Skeletal muscle satellite cell (primary cell): Measurements from ENCODE around the gene CELF2. TPM values are rescaled to one million over a fixed set of nuclear protein-coding genes. Genes with fewer than 3 reads are reported as not detected.
A peak's percentile ranks its signal among the peaks of the same experiment; 100 is the strongest.

Experiments used
- H3K27me3 ChIP-seq: 2 replicates; pipeline ENCODE4 v1.7.0; 2013; ENCODE audit warnings: low read length; ENCODE audit not compliant: control insufficient read depth, insufficient read depth
- H3K36me3 ChIP-seq: 2 replicates; pipeline ENCODE4 v1.7.0; 2013; ENCODE audit warnings: mild to moderate bottlenecking, control low read depth, low read length; ENCODE audit not compliant: insufficient read depth
- H3K4me1 ChIP-seq: 2 replicates; pipeline ENCODE4 v1.7.0; 2013; ENCODE audit warnings: low read length; ENCODE audit not compliant: control insufficient read depth, insufficient read depth
- H3K4me2 ChIP-seq: 2 replicates; pipeline ENCODE4 v1.7.0; 2013; ENCODE audit warnings: mild to moderate bottlenecking, low read length
- H3K4me3 ChIP-seq: 2 replicates; pipeline ENCODE4 v1.7.0; 2013; ENCODE audit warnings: low read length
- H3K9ac ChIP-seq: 2 replicates; pipeline ENCODE4 v1.7.0; 2013; ENCODE audit warnings: mild to moderate bottlenecking, low read depth, low read length, moderate library complexity
- H3K9me3 ChIP-seq: replicated peaks from 2 replicates; pipeline ENCODE4 v1.7.0; 2013; ENCODE audit warnings: mild to moderate bottlenecking, control low read depth, low read length
- total RNA-seq: library from RNA; depleted of rRNA; stranded (reverse); fragments of >200 nt; gene quantifications from 2 replicates; pipeline ENCODE4 v1.2.3, GENCODE V29; 2012; rRNA removed

The CELF2 gene
- 7.9 and 10.5 TPM in 2 replicates for total RNA-seq

DNA sequence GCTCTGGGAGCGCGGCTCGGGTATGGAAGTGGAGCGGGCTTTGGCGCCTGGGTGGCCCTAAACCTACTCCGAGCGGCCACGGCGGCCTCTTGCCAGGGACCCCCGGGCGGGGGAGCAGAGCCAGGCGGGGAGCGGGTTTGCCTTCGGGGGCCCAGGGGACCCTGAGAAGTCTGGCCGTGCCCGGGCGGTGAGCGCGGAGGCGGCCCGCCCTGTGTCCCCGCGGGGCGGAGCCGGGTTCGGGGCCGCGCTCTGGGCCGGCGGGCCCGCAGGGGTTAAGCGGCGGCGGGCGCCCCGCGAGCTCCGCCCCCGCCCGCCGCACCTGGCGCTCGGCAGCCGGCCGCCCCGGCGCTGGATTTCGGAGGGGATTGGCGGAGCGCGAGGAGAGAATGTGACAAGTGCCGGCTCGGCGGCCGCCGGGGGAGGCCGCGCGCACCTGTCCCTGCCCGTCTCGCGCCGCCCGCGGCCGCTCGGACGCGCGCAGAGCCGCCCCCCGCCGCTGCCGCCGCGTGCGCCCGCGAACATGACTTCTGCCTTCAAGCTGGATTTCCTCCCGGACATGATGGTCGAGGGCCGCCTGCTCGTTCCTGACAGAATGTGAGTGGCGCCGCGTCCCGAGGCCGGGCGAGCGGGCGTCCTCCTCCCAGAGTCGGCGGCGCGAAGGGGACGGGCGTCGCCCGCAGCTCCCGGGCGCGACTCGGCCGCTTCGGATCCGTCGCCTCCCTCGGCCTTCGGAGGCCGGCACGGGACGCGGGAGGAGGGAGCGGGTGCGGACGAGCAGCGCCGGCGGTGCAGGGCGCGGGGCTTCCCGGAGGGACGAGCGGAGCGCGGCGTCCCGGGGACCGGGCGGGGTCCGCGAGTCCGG is at the start of gene CELF2:
TSS of gene CELF2 (plus strand) at position 303 of the 862 bp plus-strand sequence. CDS start at position 521, 218 bp downstream.
- Histone ChIP-seq H3K4me3 (peak within 1 kb of the TSS; percentile 80), H3K4me2 (peak within 1 kb of the TSS; percentile 76), H3K36me3 (no peaks in the 10 kb centered on the region), H3K27me3 (no peaks in the 10 kb centered on the region), H3K9ac (peak within 1 kb of the TSS; percentile 94), H3K9me3 (no peaks in the 10 kb centered on the region), H3K4me1 (peaks cover 48% of the 10 kb centered on the region)

DNA sequence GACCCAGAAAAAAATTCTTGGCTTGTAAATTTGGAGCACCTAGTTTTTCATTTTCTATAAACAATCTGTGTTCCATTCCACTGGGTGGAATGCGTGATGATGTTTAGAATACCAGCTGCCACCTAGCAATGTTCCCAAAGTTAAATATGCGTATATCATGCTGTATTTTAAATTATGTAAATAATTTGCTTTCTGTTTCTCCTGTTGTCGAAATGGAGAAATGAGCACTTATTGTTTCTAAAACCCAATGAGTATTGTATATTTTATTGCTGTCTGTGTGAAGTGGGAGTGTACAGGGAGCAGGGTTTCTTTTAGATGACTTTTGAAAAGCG is 49.4 kb upstream of the CELF2 start:
- no peaks in the 10 kb centered on the region for H3K36me3 ChIP-seq
- H3K27me3 ChIP-seq = no peaks in the 10 kb centered on the region

DNA sequence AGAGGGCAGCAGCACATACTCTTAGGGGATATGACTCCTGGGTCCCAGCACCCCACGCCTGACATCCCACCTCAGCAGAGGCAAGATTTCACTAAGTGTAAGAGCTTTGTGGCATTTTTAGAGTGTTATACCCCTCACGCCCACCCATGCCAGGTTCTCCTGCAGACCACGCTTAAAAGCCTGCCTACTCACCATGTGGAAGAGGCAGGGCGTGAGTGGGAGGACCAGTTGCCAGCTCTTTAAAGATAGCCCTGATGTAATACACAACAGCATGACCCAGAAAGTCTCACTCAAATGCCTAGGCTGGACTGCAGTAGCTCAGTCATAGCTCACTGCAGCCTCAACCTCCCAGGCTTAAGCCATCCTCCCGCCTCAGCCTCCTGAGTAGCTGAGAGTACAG is 44.4 kb upstream of the CELF2 start:
- Histone ChIP-seq H3K4me2 (no peak overlapping the region), H3K4me3 (no peak overlapping the region)

More for the DNA sequence above, 49.4 kb upstream of the CELF2 start:
- no peak overlapping the region for H3K4me3 ChIP-seq
- no peaks in the 10 kb centered on the region for H3K9me3 ChIP-seq
- H3K4me2 ChIP-seq = no peak overlapping the region
- no peaks in the 10 kb centered on the region for H3K4me1 ChIP-seq
- no peak overlapping the region for H3K9ac ChIP-seq

DNA sequence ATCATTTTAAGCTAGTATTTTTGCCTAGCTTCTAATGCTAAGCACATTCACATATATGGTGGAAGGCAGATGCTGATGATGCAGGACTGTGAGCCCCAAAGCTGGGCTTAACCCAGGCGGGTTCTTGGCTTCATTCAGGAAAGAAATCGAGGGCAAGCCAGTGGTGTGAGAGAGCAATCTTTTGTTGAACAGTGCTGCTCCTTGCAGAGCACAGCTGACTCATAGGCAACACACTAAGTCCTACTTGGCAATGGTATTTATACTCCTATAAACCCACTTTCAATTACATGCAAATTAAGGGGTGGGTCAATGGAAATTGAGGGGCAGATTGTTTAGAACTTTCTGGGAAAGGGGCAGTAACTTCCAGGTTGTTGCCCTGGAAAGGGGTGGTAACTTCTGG is 42.0 kb upstream of the CELF2 start:
- Histone ChIP-seq H3K4me3 (no peak overlapping the region), H3K9me3 (no peaks in the 10 kb centered on the region), H3K9ac (no peak overlapping the region), H3K36me3 (no peaks in the 10 kb centered on the region), H3K4me1 (peaks cover 11% of the 10 kb centered on the region), H3K27me3 (no peaks in the 10 kb centered on the region), H3K4me2 (no peak overlapping the region)

More for the DNA sequence above, 44.4 kb upstream of the CELF2 start:
- Histone ChIP-seq H3K4me1 (peaks cover 10% of the 10 kb centered on the region), H3K9me3 (no peaks in the 10 kb centered on the region), H3K9ac (no peak overlapping the region), H3K27me3 (no peaks in the 10 kb centered on the region), H3K36me3 (no peaks in the 10 kb centered on the region)

DNA sequence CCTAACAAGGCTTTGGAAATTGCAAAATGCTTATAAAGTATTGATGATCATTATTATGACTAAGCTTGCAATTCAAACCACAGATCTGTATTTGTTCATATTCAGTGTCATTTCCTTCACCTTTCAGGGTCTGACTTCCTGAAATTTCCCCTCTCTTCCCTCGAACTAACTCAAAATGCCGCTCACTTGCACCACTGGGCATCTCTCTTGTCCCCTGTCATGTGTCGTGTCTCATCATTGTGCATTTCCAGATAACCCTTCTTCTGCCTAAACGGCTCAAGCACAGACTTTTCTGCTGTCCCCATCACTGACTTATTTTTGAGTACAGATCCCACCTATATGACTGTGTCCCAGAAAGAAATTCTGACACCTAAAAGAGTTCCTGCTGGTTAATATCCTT is 41.0 kb upstream of the CELF2 start:
- Histone ChIP-seq H3K36me3 (no peaks in the 10 kb centered on the region), H3K27me3 (no peaks in the 10 kb centered on the region), H3K4me1 (peaks cover 11% of the 10 kb centered on the region), H3K4me3 (no peak overlapping the region), H3K9me3 (no peaks in the 10 kb centered on the region), H3K9ac (no peak overlapping the region), H3K4me2 (no peak overlapping the region)

DNA sequence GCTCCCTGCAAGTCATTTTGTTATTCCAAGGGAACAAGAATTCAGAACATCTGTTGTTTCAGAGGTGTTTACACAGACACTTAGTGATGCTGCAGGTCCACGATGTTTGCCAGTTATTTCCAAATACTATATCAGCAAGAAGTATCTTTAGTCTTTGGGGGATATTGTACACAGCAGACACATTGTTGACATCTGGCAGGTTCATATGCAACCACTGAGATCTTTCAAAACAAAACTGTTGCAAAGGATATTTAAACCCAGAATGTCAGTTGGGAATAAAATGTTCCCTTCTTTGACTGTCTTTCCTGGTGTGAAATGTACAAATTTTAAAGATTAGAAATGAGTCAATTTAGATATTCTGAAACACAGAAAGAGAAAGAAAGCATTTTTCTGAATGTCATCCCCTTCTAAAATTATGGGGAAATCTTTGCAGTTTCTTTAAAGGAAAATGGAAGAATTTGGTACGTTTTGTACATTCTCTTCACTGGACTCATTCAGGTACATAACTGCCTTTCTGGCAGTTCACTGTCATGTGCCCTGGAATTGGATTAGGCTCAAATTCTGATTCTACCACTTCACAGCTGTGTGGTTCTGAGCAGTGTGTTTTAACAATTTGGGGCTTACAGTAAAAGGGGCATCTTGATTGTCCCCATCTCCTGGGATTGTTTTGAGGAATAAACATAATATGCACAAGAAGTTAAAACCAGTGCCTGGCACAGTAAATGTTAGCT is 40.3 kb upstream of the CELF2 start:
- H3K4me3 ChIP-seq = no peak overlapping the region
- no peaks in the 10 kb centered on the region for H3K36me3 ChIP-seq
- peak overlapping the region; percentile 4 for H3K9ac ChIP-seq
- H3K27me3 ChIP-seq = no peaks in the 10 kb centered on the region
- no peaks in the 10 kb centered on the region for H3K9me3 ChIP-seq
- no peak overlapping the region for H3K4me2 ChIP-seq
- peaks cover 11% of the 10 kb centered on the region for H3K4me1 ChIP-seq

DNA sequence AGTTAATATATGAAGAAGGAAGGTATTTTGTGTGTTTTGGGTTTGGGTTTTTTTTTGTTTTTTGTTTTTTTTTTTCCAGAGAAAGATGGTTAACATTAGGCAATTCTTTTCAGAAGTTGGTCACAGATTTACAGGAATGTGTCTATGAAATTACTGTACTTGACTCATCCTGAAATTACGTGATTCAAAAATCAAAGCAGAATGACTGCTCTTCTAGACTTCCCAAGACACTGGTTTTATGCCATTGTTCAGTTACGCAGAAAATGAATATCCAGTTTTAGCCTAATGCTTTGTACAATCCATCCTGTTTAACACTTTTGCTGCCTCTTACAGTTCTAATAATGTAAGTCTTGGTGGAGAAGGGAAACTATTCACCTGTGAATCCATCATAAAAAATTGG is 39.7 kb upstream of the CELF2 start:
- Histone ChIP-seq H3K9me3 (no peaks in the 10 kb centered on the region), H3K27me3 (no peaks in the 10 kb centered on the region), H3K36me3 (no peaks in the 10 kb centered on the region), H3K4me2 (no peak overlapping the region), H3K9ac (peak overlapping the region; percentile 4), H3K4me1 (peaks cover 11% of the 10 kb centered on the region), H3K4me3 (no peak overlapping the region)

DNA sequence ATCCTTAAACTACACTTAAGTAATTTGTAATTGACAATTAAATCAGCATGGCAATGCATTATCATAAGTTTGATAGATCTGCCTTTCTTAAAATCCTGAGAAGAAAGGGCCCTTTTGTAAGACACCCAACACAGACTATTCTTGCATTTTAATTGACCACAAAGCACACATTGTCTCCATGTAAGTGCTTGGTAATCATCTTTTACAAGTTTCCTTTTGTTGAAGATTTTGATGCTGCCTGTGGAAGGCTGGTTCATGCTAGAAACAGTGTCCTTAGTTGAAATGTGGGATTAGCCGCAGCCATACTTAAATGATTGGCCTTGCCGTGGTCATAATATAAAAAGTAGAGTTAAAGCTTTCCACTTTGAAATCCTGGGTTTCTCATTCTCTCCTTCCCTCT is 32.3 kb upstream of the CELF2 start:
- Histone ChIP-seq H3K9ac (no peak overlapping the region), H3K4me3 (no peak overlapping the region), H3K9me3 (no peaks in the 10 kb centered on the region), H3K27me3 (no peaks in the 10 kb centered on the region), H3K4me1 (no peaks in the 10 kb centered on the region), H3K4me2 (no peak overlapping the region), H3K36me3 (no peaks in the 10 kb centered on the region)

DNA sequence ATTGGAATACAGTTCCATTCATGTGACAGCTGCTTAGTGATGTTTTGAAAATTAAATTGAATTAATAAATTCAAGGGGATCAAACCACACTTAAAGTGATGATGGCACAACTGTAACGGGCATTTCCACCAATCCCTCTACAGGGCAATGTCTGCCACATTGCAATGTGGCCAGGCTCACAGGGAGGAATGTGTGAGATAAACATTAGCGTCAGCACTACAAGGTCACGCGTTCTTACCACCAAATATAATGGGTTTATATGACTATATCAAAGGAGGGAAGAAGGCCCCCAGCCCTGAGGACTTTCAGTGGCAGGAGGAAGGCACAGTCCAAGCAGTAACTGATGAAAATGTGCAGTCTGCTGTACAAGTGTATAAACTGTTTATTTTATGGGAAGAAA is 31.1 kb upstream of the CELF2 start:
- no peak overlapping the region for H3K4me3 ChIP-seq
- no peak overlapping the region for H3K4me2 ChIP-seq
- no peak overlapping the region for H3K9ac ChIP-seq

DNA sequence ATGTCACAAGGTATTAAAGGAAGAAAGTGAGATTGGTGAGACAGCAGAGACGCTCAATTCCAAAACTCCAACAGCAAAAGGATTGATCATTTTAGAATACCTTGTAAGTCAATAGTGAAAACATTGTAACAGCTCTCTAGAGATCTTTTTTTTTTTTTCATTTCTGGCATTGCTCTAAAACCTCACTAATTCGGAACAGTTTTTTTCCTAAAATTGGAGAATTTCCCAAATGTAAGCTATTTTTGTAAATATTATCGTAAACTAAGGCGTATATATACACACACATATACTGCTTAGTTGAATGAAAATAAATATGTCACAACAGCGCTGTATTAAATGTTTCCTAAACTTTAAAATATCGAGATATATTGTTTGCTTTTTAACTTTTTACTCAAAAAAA is 30.6 kb upstream of the CELF2 start:
- H3K4me3 ChIP-seq = no peak overlapping the region
- no peaks in the 10 kb centered on the region for H3K9me3 ChIP-seq
- H3K27me3 ChIP-seq = no peaks in the 10 kb centered on the region
- no peak overlapping the region for H3K4me2 ChIP-seq
- no peaks in the 10 kb centered on the region for H3K4me1 ChIP-seq
- H3K36me3 ChIP-seq = no peaks in the 10 kb centered on the region
- H3K9ac ChIP-seq = no peak overlapping the region

More for the DNA sequence above, 31.1 kb upstream of the CELF2 start:
- Histone ChIP-seq H3K9me3 (no peaks in the 10 kb centered on the region), H3K36me3 (no peaks in the 10 kb centered on the region), H3K4me1 (no peaks in the 10 kb centered on the region), H3K27me3 (no peaks in the 10 kb centered on the region)

DNA sequence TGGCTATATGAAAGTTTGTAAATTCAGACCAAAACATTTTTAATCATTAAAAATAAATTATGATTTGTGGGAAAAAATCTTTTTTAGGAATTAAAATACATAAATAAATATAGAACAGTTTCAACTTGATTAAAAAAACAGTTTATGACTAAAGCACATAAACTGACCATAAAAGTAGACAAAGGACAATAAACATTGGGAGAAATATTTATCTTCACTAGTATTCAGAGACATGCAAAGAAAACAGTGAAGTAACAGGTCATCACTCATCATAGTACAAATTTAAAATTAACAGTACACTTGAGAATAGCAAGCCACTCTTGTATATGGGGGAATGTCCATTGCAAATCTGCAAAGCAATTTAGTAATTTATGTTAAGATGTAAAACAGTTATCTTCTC is 28.0 kb upstream of the CELF2 start:
- H3K9me3 ChIP-seq = no peaks in the 10 kb centered on the region
- no peak overlapping the region for H3K9ac ChIP-seq
- no peaks in the 10 kb centered on the region for H3K27me3 ChIP-seq
- no peaks in the 10 kb centered on the region for H3K36me3 ChIP-seq
- H3K4me1 ChIP-seq = no peaks in the 10 kb centered on the region
- no peak overlapping the region for H3K4me2 ChIP-seq
- no peak overlapping the region for H3K4me3 ChIP-seq
